ENCODE measurements around the gene TSR3. TPM values are rescaled to one million over a fixed set of nuclear protein-coding genes. Genes with fewer than 3 reads are reported as not detected.

The TSR3 gene
- total and polyA plus RNA-seq, 12 donors = 13.7 to 258 (median 59.6) TPM

- H3K27ac ChIP-seq = no peak overlapping the region
- no peak for DNase-seq
- H3K36me3 ChIP-seq (replicated peaks in 1 of 2) = peaks cover 0 to 64% of the 10 kb centered on the region in 2 donors
- intact Hi-C loops (cut with DNase I) = no loop called here
- 90 to 96% (median 93%) methylated on average over 9 of the region's 9 CpGs for WGBS, 4 donors
- H3K27me3 ChIP-seq = no peaks in the 10 kb centered on the region
- no peak overlapping the region for H3K4me3 ChIP-seq
- no peaks in the 10 kb centered on the region for H3K4me1 ChIP-seq (replicated peaks in 1 of 2)
- no peaks in the 10 kb centered on the region for H3K9me3 ChIP-seq (replicated peaks in 1 of 3)
- TF ChIP-seq CTCF (IDR thresholded peaks at IDR 0.05) = no peak
- TF ChIP-seq POLR2A (IDR thresholded peaks at IDR 0.05) = no peak
These were observed 46.7 kb upstream of the TSR3 start for GRCh38 chr16:1398351-1398750.

GRCh38 chr16:1397779-1398178, 46.1 kb upstream of the TSR3 start:
- peaks cover 0 to 66% of the 10 kb centered on the region in 2 donors for H3K36me3 ChIP-seq (replicated peaks in 1 of 2)
- WGBS, 4 donors = 92 to 98% (median 93%) methylated on average over 13 to 19 of the region's 21 CpGs

GRCh38 chr16:1395444-1396031, 43.9 kb upstream of the TSR3 start:
- DNase-seq = no peak
- TF ChIP-seq CTCF (IDR thresholded peaks at IDR 0.05) (no peak), POLR2A (IDR thresholded peaks at IDR 0.05) (no peak)
- Histone ChIP-seq H3K9me3 (replicated peaks in 1 of 3) (no peaks in the 10 kb centered on the region), H3K4me1 (replicated peaks in 1 of 2) (no peaks in the 10 kb centered on the region), H3K36me3 (replicated peaks in 1 of 2) (peaks cover 0 to 67% of the 10 kb centered on the region in 2 donors), H3K4me3 (no peak overlapping the region), H3K27ac (no peak overlapping the region), H3K27me3 (no peaks in the 10 kb centered on the region)
- intact Hi-C loops (cut with DNase I) = no loop called here
- WGBS, 4 donors = 92 to 94% (median 93%) methylated on average over 10 to 22 of the region's 22 CpGs

More at GRCh38 chr16:1397779-1398178, 46.1 kb upstream of the TSR3 start:
- no peaks in the 10 kb centered on the region for H3K27me3 ChIP-seq
- H3K27ac ChIP-seq = no peak overlapping the region
- no peaks in the 10 kb centered on the region for H3K9me3 ChIP-seq (replicated peaks in 1 of 3)
- no peak overlapping the region for H3K4me3 ChIP-seq
- DNase-seq = no peak
- intact Hi-C loops (cut with DNase I) = no loop called here
- TF ChIP-seq POLR2A (IDR thresholded peaks at IDR 0.05) = no peak
- no peak for TF ChIP-seq CTCF (IDR thresholded peaks at IDR 0.05)
- no peaks in the 10 kb centered on the region for H3K4me1 ChIP-seq (replicated peaks in 1 of 2)

- no peak for DNase-seq
- H3K4me1 ChIP-seq (replicated peaks in 1 of 2) = no peaks in the 10 kb centered on the region
- peaks cover 0 to 72% of the 10 kb centered on the region in 2 donors for H3K36me3 ChIP-seq (replicated peaks in 1 of 2)
- intact Hi-C loops (cut with DNase I) = no loop called here
- no peaks in the 10 kb centered on the region for H3K9me3 ChIP-seq (replicated peaks in 1 of 3)
- 91 to 95% (median 92%) methylated on average over 9 to 19 of the region's 19 CpGs for WGBS, 4 donors
- H3K27me3 ChIP-seq = no peaks in the 10 kb centered on the region
- H3K4me3 ChIP-seq = no peak overlapping the region
- TF ChIP-seq CTCF (IDR thresholded peaks at IDR 0.05) = no peak
- no peak for TF ChIP-seq POLR2A (IDR thresholded peaks at IDR 0.05)
- H3K27ac ChIP-seq = no peak overlapping the region
These were observed 42.8 kb upstream of the TSR3 start for GRCh38 chr16:1394367-1394951.

Data from adrenal gland (tissue), 12 donors.